Skeletal muscle satellite cell (primary cell): Measurements from ENCODE around the gene ME2. TPM values are rescaled to one million over a fixed set of nuclear protein-coding genes. Genes with fewer than 3 reads are reported as not detected.
A peak's percentile ranks its signal among the peaks of the same experiment; 100 is the strongest.
"Not testable (repeated sequence)": the region's sequence is repeated elsewhere in the genome, so short reads cannot be mapped to it uniquely, and the experiment has no call there.

Source experiments
- H3K27me3 ChIP-seq: 2 replicates; pipeline ENCODE4 v1.7.0; 2013; ENCODE audit warnings: low read length; ENCODE audit not compliant: control insufficient read depth, insufficient read depth
- H3K36me3 ChIP-seq: 2 replicates; pipeline ENCODE4 v1.7.0; 2013; ENCODE audit warnings: mild to moderate bottlenecking, control low read depth, low read length; ENCODE audit not compliant: insufficient read depth
- H3K4me1 ChIP-seq: 2 replicates; pipeline ENCODE4 v1.7.0; 2013; ENCODE audit warnings: low read length; ENCODE audit not compliant: control insufficient read depth, insufficient read depth
- H3K4me2 ChIP-seq: 2 replicates; pipeline ENCODE4 v1.7.0; 2013; ENCODE audit warnings: mild to moderate bottlenecking, low read length
- H3K4me3 ChIP-seq: 2 replicates; pipeline ENCODE4 v1.7.0; 2013; ENCODE audit warnings: low read length
- H3K9ac ChIP-seq: 2 replicates; pipeline ENCODE4 v1.7.0; 2013; ENCODE audit warnings: mild to moderate bottlenecking, low read depth, low read length, moderate library complexity
- H3K9me3 ChIP-seq: replicated peaks from 2 replicates; pipeline ENCODE4 v1.7.0; 2013; ENCODE audit warnings: mild to moderate bottlenecking, control low read depth, low read length
- small RNA-seq: library from RNA; depleted of rRNA; stranded (forward); fragments of <200 nt; gene quantifications from one replicate; pipeline ENCODE3, GENCODE V24; 2012

Gene ME2

GRCh38 chr18:50982802-50983179, 103.9 kb downstream of the ME2 start:
- no peak overlapping the region for H3K4me3 ChIP-seq
- no peaks in the 10 kb centered on the region for H3K27me3 ChIP-seq
- H3K4me1 ChIP-seq, result peaks cover 15% of the 10 kb centered on the region
- no peak overlapping the region for H3K4me2 ChIP-seq
- no peak overlapping the region for H3K9ac ChIP-seq
- H3K36me3 ChIP-seq, result peaks cover 9% of the 10 kb centered on the region
- no peaks in the 10 kb centered on the region for H3K9me3 ChIP-seq

- Histone ChIP-seq H3K4me3 (no peak overlapping the region), H3K36me3 (peaks cover 9% of the 10 kb centered on the region), H3K4me2 (peak overlapping the region; percentile 4), H3K4me1 (peaks cover 15% of the 10 kb centered on the region), H3K9ac (no peak overlapping the region), H3K9me3 (no peaks in the 10 kb centered on the region), H3K27me3 (no peaks in the 10 kb centered on the region)
Measured at GRCh38 chr18:50986360-50987087, 107.6 kb downstream of the ME2 start.

GRCh38 chr18:50987261-50987660, 108.3 kb downstream of the ME2 start:
- Histone ChIP-seq H3K9ac (no peak overlapping the region), H3K27me3 (no peaks in the 10 kb centered on the region), H3K36me3 (peaks cover 5% of the 10 kb centered on the region), H3K4me2 (no peak overlapping the region), H3K9me3 (no peaks in the 10 kb centered on the region), H3K4me1 (peaks cover 15% of the 10 kb centered on the region), H3K4me3 (no peak overlapping the region)

- Histone ChIP-seq H3K9ac (no peak overlapping the region), H3K36me3 (no peaks in the 10 kb centered on the region), H3K9me3 (no peaks in the 10 kb centered on the region), H3K4me2 (no peak overlapping the region), H3K4me3 (no peak overlapping the region), H3K27me3 (no peaks in the 10 kb centered on the region), H3K4me1 (peaks cover 15% of the 10 kb centered on the region)
Measured at GRCh38 chr18:50989711-50990110, 110.8 kb downstream of the ME2 start.

- H3K4me1 ChIP-seq, result peaks cover under 1% of the 10 kb centered on the region
- no peaks in the 10 kb centered on the region for H3K9me3 ChIP-seq
- no peaks in the 10 kb centered on the region for H3K27me3 ChIP-seq
- no peak overlapping the region for H3K4me2 ChIP-seq
- H3K36me3 ChIP-seq, result no peaks in the 10 kb centered on the region
- H3K9ac ChIP-seq, result no peak overlapping the region
- H3K4me3 ChIP-seq, result no peak overlapping the region
Measured at GRCh38 chr18:50992351-50992762, 113.4 kb downstream of the ME2 start.

- Histone ChIP-seq H3K9me3 (no peaks in the 10 kb centered on the region), H3K4me3 (no peak overlapping the region), H3K4me2 (no peak overlapping the region), H3K9ac (no peak overlapping the region), H3K4me1 (no peaks in the 10 kb centered on the region), H3K27me3 (no peaks in the 10 kb centered on the region), H3K36me3 (no peaks in the 10 kb centered on the region)
Measured at GRCh38 chr18:50994031-50994430, 115.1 kb downstream of the ME2 start.

GRCh38 chr18:51003174-51003573, 124.3 kb downstream of the ME2 start:
- H3K4me3 ChIP-seq, H3K4me2 ChIP-seq, H3K9me3 ChIP-seq, H3K36me3 ChIP-seq, H3K27me3 ChIP-seq, H3K4me1 ChIP-seq, H3K9ac ChIP-seq: not testable (repeated sequence)

Small RNAs within 50 kb of the gene (small RNA-seq; reads per million reads assigned to genes)
- gene RF00019, result not detected
